GM21619 (cell line): ENCODE data around the gene DGKI.
"Not testable (repeated sequence)": the region's sequence is repeated elsewhere in the genome, so short reads cannot be mapped to it uniquely, and the experiment has no call there.

Source experiments
- ATAC-seq: cut with Tn5 transposase; IDR thresholded peaks from one replicate; pipeline ENCODE4 v1.9.1; 2021; ENCODE audit not compliant: unreplicated experiment

Gene DGKI

DNA sequence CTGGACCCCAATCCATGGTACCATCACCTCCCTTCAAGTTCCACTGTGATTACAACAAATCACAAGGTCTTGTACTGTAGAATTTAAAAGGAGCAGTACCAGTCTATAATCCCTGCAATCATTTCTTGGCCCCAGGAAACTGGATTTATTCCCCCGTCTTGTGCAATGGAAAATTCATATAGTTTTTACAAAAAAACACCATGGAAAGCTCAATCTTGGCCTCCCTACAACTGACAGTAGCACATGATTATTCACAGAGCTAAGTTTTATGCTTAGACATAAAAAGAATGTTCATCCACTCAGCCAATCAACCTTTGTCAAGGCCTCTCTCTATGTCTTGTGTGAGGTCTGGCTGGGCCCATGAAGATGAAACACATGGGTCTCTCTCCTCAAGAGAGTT is 10.2 kb downstream of the DGKI start:
- ATAC-seq = no peak

DNA sequence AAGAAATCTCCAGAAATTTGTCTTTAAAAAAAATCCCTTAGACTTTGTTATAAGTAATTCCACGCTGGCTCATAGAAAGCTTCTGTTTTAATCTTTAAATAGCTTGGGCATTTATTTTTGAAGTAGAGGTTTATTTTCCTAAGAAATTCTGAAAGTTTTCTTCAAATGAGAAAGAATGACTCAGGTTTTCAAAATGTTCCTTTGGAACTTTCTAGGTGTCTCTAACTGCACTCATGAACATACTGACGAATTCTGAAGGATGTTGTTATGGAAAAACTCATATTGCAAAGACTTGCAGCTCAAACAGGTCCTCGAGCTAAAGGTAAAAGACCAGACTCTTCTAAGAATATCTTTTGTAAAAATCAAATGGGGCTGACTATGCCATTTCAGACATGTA is 10.7 kb downstream of the DGKI start:
- no peak for ATAC-seq

- no peak for ATAC-seq
These were observed 11.2 kb downstream of the DGKI start for GRCh38 chr7:137835486-137836112.

DNA sequence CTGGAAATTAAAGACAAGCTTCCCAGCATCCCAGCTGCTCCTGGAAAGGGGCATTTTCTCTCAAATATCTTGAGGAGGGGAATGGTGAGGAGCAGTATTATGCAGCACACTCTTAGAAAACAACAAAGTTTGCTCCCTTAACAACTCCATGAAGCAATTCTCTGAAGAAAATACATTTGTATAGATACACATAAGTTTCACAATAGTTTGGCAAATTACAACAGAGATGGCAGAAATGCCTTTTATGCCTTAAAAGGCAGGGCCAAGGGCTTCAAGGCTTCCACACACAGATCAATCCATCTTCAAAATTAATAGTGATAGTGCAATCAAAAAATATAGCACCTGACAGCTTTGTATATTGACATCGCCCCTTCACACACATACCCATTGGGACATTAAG is 12.2 kb downstream of the DGKI start:
- no peak for ATAC-seq

GRCh38 chr7:137832990-137833389 is 13.8 kb downstream of the DGKI start:
- not testable (repeated sequence) for ATAC-seq

DNA sequence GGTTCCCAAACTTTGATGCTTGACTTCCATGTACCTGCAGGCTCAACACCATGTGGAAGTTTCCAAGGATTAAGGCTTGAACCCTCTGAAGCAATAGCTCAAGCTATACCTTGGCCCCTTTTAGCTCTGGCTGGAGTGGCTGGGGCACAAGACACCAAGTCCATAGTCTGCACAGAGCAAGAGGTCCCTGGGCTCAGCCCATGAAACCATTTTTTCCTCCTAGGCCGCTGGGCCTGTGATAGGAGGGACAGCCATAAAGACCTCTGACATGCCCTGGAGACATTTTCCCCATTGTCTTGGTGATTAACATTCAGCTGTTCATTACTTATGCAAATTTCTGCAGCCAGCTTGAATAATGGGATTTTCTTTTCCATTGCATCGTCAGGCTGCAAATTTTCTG is 14.4 kb downstream of the DGKI start:
- no peak for ATAC-seq

DNA sequence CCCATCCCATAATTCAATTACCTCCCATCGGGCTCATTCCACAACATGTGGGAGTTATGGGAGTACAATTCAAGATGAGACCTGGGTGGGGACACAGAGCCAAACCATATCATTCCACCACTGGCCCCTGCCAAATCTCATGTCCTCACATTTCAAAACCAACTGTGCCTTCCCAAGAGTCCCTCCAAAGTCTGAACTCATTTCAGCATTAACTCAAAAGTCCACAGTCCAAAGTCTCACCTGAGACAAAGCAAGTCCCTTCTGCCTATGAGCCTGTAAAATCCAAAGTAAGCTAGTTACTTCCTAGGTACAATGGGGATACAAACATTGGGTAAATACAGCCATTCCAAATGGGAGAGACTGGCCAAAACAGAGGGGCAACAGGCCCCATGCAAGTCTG is 15.2 kb downstream of the DGKI start:
- not testable (repeated sequence) for ATAC-seq

GRCh38 chr7:137829337-137829992 is 17.3 kb downstream of the DGKI start:
- no peak for ATAC-seq

- no peak for ATAC-seq
These were observed 18.3 kb downstream of the DGKI start for GRCh38 chr7:137828456-137828855.

- no peak for ATAC-seq
These were observed 21.3 kb downstream of the DGKI start for GRCh38 chr7:137825489-137825888.

GRCh38 chr7:137820677-137821420 is 25.9 kb downstream of the DGKI start:
- ATAC-seq = peak; percentile 74

- no peak for ATAC-seq
These were observed 26.6 kb downstream of the DGKI start for GRCh38 chr7:137820156-137820555.

DNA sequence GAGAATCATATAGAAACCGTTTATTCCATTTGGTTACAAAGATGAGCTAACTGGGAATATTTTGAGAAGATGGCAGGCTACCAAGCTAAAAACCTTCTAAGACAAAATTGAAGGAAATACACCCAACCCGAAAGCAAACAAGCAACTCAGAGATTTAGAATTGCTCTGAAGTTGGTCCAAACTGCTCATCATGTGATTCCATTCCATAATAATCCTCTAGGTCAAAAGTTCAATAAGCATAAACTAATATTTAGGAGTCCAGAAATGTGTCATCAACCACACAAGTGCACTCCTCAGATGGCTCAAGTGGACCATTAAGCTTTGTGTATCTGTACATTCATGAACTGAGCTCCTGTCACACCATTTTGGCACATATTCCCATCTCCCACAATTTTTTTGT is 28.7 kb downstream of the DGKI start:
- no peak for ATAC-seq

DNA sequence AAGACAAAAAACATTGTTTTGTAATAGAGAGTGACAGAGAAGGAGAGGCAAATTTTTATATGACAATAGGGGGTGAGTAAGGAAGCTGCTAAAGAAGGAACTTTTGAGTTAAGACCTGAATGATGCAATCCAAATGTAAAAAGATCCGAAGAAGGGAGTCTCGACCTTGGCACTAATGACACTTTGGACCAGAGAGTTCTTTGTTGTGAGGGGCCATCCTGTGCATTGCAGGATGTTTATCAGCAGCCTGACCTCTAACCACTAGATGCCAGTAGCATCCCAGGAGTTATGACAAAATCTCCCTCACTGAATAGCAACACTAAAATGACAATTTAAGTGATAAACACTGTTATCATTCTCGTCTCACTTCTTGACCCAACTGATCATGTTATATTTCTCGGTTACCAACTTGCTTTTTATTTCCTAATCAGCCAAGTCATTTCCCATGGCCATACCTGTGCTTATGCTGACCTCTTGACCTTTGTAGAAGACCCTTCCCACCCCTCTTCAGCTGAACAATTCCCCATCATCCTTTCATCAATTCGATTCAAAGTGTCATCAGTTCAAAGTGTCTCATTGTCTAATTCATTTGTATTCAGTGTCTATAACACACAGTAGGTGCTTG is 30.0 kb downstream of the DGKI start:
- ATAC-seq = no peak

DNA sequence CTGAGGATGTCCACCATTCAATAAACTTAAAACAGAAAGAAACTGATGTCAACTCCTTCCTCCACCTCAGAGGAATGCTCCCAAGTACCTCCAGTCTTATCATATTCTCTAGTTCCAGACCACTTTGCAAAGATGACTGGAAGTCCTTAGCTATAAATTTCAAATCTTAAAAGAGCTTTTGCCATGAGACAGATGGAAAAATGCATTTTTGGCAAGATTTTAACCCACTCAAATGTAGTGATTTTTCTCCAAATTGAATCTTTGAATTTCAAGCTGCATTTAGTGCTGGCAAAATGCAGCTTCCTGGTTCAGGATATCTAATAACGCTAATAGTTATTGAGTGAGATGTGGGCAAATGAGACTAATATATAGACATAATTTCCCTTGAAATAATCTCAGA is 33.2 kb downstream of the DGKI start:
- ATAC-seq = no peak

DNA sequence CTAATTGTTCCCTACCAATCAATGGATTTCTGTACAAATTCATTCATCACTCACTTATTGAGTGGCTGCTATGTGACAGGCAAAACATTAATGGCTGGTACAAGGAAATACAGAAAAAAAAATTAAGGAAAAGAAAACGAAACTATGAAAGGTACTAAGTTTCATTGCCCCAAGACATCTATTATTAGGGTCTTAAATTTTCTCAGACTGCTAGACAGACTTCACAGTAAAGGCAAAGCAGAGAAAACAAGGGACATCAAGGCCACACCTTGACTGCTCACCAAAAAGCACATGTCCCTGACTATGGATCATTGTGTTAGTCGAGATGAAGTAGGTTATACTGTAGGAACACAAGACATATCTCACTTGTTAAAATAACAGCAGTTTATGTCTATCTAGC is 36.5 kb downstream of the DGKI start:
- ATAC-seq = no peak

GRCh38 chr7:137804836-137805235 is 41.9 kb downstream of the DGKI start:
- no peak for ATAC-seq

DNA sequence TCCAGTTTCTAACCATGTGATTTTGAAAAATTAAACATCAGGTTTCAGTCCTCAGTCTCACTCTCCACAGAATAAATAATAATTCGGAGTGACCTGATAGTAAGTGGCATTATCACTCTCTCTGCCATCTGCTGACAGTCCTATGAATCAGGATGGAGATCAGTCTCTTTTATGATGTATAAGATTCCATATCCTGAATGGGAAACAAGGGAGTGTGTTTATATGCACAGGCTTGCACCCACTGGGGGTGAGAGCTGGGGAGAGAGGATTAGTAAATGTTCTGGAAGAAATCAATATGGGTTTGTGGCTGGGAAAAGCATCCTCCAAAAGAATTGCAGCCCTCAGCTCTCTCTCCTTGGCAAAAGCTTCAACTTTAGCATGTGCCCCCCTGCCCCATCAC is 45.3 kb downstream of the DGKI start:
- no peak for ATAC-seq

DNA sequence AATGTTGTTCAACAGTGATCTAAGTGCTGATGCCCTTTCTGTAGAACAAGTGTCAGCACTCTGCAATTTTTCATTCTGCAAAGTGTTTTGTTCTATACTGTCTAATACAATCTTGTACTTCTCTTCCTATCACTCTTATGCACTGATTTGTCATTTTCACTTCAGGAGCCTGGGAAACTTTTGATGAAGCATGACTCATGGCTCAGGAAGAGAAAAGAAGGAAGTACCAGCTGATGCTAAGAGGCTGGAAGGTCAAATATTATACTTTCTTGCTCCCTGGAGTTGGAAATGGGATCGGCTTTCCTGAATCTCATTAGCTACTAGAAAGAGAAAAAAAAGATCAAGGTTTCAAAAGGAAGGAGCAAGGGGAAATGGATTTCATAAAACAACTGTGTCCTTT is 45.8 kb downstream of the DGKI start:
- no peak for ATAC-seq

DNA sequence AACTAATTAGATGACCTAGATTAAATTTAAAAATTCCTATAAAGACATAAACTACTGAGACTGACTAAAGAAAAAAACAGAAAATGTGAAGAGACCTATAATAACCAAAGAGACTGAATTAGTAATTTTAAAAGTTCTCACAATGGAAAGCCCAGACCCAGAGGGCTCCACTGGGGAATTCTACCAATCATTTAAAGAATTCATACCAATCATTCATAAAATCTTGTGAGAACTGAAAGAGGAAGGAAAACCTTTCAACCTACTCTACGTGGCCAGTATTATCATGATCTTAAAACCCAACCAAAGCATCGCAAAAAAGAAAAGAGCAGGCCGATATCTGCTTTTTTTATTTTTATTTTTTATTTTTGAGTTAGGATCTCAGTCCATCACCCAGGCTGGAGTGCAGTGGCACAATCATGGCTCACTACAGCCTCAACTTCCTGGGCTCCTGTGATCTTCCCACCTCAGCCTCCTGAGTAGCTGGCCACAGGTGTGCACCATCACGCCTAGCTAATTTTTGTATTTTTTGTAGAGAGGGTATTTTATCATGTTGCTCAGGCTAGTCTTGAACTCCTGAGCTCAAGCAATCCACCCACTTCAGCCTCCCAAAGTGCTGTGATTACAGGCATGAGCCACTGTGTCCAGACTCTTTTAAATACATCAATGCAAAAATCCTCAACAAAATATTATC is 48.6 kb downstream of the DGKI start:
- ATAC-seq = peak; percentile 99

GRCh38 chr7:137795211-137795610 is 51.6 kb downstream of the DGKI start:
- no peak for ATAC-seq
